Brain pericyte (primary cell): ENCODE measurements around the gene SLC6A7.

Source experiments
- DNase-seq: peaks from one replicate; pipeline ENCODE4 v3.0.0-alpha.2; 2012; ENCODE audit warnings: low read depth, low spot score

SLC6A7 gene

DNA sequence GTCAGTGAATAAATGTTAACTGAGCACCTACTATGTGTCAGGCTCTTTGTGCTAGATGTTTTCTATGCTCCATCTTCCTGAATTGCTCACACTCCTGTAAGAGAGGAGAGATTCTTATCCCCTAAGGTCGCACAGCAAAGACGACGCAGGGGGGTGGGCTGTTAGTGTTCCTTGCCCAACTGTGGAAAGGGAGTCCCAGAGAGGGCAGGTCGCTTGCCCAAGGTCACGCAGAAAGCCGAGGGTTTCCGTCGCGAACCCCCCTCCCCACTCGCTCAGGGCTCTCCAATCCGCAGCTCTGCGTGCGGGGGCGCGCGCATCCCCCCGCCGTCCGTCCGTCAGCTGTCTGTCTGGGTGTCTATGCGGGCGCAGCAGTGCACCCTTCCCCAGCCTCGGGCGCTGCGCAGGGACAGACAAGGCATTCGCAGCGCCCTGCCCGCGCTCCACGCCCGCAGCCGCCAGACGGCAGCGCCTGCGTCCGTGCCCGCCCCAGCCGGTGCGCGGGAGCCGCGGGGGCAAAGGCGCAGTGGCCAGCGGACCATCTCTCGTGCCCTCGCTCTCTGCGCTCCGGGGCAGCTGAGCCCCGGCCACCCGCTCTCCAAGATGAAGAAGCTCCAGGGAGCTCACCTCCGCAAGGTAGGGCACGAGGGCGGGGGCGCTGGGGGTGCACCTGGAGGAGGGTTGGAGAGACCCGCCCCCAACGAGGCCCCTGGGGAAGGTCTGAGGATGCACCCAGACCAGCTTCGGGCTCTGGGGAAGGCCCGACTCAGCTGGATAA lies at the start of gene SLC6A7:
TSS of gene SLC6A7 (plus strand) at position 335 of the 775 bp plus-strand sequence. CDS start at position 601, 266 bp downstream.
- DNase-seq, result no peak

DNA sequence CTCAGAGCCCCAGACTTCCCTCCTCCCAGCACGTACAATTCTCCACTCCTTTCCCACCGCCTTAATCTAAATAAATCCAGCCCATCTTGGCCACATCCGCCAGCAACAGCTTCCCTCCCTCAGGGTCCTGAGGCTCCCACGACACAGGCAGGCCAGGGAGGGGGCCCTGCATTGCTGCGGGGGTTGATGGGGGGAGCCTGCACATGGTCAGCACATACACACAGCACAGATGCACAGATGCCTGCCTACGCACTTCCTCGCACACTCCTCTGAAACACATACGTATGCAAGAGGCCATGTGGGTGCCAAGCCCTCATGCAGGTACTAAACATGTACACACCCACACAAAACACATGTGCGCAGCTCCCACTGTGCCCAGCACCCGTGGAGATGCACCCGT lies 49.0 kb upstream of the SLC6A7 start:
- DNase-seq, result peak; percentile 90

DNA sequence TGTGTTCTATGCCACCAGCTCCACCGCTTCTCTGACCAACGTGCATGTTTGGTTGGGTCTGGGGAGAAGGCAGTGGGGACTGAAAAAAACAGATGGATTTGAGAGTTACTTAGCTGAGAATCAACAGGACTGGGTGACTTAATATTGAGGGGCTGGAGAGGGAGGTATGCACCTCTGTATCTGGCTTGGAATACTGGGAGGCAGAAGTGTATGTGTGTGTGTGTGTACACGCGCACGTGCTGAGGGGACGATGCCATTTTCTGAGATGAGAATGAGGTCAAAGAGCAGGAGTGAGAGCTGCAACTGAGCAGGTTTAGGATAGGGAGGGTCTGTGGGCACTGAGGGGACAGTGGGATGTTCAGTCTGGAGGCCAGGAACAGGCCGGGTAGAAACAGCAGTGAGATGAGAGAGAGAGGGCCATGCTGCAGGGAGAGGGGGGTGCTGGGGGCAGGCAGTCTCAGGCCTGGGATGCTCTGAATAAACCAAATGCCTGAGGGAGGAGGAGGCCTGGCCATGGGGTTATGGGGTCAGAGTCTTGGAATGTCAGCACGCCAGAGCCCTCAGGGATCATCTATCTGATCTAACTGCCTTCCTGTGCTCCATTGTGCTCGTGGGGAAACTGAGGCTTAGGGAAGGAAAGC lies 48.2 kb upstream of the SLC6A7 start:
- DNase-seq, result no peak

DNA sequence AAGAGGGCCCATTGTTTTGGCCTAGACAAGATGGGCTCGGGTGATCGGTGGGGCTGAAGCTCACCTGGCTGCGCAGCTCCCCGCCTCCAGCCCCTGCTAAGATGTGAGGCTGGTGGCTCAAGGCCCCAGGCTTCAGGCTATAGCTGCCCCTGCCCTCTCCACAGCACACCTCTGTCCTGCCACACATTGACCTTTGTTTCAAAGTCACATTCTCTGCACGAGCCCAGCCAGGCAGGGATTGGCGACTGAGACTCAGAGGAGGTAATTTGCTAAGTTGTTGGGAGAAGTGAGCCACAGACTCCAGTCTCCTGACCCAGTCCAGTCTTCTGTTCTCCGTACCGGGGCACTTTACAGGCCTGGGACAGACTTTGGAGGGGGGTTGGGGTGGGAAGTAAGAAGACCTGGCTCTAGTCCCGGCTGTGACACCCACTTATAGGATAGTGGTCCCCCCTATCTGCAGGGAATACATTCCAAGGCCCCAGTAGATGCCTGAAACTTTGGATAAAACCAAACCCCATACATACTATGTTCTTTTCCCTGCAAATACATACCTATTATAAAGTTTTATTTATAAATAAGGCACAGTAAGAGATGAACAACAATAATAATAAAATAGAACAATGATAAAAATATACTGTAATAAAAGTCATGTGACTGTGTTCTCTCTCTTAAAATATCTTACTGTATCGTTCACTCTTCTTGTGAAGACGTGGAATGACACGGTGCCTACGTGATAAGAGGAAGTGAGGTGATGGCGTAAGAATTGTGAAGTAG lies 47.5 kb upstream of the SLC6A7 start:
- DNase-seq, result no peak

DNA sequence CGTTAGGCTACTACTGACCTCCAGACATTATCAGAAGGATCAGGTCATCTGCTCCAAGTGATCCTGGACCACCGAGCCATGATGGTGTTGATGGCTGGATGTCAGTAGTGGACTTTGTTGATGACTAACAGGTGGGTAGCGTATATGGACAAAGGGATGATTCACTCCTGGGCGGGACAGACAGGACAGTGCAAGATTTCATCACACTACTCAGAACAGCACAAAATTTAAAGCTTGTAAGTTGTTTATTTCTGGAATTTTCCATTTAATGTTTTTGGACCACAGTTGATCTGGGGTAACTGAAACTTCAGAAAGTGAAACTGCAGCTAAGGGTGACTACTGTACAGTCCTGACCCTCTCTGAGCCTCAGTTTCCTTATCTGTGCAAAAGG lies 46.9 kb upstream of the SLC6A7 start:
- DNase-seq, result no peak

DNA sequence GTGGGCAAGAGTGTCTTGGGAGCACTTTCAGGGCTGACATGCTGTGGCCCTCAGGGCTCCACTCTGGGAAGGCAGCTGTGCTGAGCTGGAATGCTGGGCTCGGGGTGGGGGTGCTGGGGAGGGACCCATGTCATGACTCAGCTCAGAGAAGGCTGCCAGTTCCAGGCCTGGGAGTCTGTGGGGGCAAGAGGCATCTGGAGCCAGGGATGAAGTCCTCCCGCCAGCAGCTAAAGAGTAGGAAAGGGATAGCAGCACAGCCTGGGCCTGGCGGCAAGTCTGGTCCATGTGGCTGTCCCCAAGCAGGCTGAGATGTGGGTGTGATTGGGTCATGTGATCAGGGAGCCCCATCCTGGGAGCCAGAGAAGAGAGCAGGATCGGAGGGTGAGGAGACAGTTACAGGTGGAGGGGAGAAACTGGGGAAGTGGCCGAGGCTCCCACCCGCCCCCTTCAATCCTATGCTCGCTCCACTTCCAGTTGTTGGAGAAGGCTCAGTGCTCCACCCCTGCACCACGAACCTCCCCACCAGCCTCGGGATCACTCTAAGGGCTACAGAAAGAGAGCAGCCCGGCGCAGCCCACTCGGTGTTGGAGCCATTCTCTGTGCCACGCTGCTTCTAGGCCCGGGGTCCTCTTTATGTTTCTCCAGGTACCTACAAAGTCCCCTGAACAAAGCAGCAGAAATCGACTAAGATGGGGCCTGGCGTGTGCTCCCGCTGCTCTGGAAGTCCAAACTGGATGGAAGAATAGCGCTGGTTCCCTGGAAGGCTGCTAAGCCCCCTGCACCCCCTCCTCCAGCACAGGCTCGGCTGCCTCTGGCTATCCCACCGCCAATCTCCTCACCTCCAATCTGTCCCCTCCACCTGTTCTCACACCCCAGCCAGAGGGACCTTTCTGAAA lies 46.3 kb upstream of the SLC6A7 start:
- DNase-seq, result peak; percentile 65

DNA sequence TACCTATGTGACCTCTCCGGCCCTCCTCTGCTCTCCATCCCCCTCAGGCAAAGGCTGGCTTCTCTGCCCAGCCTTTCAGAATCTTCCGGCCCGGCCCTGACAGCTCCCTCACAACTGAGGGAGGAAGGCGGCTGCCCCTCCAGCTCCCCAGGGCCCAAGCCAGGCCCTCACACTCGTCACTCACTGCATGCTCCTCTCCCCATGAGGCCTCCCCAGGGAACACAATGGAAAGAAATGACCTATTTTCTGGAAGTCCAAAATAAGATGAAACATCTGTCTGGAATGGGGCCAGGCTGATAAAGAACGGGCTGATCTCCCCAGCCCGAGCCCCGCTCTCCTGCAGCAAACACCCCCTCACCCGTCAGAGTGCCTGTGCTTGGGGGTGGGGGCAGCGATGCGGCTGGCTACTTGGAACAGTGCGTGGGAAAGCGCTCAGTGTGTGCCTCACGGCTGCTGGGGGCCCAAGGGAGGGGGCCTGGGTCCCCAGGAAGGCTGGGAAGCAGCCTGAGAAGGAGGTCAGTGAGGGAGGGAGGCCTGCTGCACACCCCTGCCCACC lies 45.5 kb upstream of the SLC6A7 start:
- DNase-seq, result peak; percentile 91

DNA sequence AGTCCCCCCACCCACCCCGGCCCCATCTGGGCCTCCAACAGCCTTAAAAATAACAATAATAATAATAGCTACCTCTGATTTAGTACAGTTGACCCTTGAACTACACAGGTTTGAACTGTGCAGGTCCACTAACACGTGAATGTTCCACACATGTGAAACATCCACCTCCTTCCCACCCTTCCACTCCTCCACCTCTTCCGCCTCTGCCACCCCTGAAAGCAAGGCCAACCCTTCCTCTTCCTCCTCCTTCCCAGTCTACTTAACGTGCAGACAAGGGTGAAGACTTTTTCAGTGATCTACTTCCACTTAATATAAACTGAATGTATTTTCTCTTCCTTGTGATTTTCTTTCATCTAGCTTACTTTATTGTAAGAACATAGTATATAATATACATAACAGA lies 45.0 kb upstream of the SLC6A7 start:
- peak; percentile 65 for DNase-seq

DNA sequence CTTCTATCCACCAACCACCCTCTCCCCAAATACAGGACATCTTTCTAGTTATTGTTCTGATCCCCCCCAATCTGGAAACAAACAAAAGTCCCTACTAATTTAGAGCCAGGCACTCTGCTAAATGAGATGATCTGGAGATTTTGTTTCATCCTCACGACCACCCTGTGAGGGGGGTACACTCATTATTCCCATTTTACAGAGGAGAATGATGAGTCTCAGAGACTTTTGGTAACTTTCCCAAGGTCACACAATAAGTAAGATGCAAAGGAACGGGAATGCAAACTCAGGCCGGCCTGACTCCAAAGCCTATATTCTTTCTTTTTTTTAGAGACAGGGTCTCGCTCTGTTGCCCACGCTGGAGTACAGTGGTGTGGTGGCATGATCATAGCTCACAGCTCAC lies 43.6 kb upstream of the SLC6A7 start:
- DNase-seq, result no peak

DNA sequence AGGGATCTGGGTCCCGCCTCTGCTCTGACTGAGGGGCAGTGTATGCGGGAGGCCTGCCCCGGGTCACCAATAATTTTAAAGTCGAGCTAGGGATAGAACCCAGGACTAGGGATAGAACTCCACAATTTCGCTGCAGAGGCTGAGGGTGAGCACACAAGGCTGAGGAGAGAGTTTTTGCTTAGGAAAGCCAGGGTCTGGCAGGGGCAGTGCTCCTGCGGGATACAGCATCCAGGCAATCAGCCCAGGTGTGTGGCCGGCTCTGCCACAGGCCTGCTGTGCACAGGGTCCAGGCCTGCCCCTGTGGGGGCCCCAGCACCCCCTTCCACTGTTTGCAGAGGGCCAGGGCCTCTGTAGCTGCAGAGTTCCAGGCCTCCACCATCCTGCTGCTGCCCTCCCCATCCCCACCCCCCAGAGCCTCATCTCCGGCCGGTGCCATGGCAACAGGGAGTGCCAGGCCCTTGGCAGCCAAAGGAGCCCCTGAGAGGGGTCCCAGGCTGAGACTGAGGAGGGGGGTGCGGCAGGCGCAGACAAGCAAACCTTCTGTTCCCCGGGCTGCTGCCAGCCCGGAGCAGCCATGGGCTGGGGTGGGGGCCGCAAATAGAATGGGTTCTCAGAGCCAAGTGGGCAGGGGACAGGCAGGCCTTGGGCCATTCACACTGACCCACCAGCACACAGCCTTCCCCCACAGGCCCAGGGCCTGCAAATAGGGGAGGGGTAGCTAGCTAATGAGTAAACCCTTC lies 42.8 kb upstream of the SLC6A7 start:
- DNase-seq, result no peak

DNA sequence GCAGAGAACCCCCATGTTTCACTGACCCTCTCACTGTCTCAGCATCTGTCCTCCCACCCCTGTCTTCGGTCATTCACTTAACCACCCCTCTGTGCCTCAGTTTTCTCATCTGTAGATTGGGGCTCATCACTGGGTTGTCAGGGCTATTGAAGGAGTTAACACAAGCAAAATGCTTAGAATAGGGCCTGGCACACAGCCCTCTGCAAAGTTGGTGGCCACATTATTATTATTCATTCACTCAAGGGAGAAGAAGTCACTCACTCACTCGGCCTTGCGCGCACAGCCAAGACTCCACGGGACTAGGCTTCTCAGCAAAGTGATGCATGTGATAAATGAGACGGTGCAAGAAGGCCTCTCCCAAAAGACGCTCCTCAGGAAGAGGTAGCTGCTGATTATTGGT lies 42.2 kb upstream of the SLC6A7 start:
- no peak for DNase-seq

DNA sequence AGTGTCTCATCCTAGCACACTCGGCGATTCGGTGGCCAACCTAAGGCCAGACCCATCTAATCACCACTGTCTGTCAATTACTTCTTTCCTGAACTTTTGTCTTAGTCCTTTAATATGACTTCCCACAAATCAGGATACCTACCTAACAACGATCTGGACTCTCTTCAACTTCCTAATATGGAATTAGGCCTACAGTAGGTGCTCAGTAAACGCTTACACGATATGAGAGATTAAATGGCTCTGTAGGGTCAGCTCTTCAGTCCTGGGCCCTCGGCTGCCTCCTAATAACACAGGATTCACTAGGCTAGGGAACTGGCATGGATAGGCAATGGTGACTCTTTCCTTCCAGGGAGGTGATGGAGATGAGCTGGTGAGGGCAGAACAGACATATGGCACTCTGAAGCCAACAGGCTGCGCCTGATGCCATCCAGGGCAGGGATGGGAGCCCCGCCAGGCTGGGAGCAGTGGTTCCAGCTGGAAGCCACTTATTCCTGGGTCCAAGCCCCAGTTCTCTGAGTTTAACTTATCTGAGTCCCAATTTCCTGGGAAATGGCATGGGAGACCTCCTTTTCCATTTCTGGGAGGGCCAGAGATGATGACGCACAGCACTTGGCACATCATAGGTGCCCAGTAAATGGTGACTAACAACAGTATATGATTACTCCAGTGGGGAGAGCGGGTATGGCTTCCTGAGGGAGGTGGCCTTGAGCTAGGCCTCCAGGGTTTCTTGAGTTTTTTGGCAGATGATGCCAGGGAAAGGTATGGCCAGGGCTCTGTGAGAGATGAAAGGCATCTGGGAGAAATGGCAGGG lies 41.5 kb upstream of the SLC6A7 start:
- DNase-seq, result no peak

DNA sequence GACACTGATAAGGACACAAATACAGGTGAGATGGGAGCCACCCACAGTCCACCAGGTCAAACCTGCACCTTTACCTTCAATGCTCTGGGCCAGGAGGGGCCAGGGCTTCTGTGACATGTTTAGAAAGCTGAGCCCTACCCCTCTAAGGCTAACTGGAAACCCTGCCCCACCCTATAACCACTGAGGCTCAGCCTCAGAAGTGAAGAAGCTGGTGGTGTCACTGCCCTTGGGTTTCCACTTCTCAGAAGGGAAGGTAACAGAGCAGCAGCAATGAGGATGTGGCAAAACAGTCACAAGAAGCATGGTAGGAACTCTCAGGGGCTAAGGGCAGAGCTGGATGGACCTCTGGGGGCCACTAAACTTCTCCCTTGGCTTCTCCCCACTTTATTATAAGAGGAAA lies 40.2 kb upstream of the SLC6A7 start:
- DNase-seq, result no peak

DNA sequence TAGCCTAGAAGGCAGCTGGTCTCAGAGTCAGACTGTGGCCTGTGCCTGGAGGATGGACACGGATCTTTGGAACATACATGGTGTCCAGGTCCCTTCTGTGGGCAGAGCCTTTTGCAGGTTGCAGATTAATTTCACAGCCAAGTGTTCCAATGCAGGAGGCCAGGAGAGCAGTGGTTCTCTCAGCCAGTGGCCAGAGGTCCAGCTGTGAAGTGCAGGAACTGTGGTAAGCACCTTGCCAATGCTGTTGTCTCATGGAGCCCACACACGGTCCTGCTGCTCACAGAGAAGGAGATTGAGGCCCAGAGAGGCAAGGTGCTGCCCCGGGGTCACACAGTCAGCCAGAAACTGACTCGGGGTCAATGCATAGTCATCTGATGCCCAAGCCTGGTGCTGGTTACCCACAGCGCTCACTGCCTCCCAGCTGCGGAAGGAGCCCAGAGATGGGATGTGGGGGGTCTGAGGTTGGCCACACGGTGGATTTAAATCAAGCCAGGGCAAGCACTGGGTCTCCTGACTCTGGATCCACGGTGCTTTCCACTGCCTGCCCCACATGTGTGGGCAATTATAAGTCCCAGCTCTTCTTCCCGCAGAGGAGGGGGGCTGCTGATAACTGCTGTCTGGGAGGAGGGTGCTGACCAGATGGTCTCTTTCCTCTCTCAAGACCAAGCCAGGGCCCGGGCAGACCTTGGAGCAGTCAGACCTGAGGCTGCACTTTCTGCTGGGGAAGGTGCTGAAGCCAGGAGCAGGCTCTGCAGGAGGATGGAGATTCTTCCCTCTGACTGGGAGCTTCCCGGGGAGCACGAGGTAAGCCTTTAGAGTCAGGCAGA lies 37.0 kb upstream of the SLC6A7 start:
- no peak for DNase-seq

DNA sequence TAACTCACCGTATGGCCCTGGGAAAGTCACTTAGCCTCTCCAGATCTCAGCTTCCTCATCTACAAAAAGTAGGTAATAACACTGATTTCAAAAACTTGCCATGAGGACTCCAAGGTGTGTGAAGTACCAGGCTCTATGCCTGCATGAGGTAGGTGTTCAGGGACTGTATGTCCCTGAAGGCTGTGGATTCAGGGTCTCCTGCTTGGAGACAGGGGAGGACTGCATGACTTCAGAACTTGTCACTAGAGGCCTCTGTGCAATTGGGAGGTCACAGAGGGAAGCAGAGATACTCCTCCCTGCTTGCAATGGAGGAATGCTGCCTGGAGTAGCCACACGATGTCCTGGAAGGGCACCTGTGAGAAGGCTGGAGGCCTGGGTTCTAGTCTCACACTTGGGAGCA lies 36.4 kb upstream of the SLC6A7 start:
- DNase-seq, result no peak

DNA sequence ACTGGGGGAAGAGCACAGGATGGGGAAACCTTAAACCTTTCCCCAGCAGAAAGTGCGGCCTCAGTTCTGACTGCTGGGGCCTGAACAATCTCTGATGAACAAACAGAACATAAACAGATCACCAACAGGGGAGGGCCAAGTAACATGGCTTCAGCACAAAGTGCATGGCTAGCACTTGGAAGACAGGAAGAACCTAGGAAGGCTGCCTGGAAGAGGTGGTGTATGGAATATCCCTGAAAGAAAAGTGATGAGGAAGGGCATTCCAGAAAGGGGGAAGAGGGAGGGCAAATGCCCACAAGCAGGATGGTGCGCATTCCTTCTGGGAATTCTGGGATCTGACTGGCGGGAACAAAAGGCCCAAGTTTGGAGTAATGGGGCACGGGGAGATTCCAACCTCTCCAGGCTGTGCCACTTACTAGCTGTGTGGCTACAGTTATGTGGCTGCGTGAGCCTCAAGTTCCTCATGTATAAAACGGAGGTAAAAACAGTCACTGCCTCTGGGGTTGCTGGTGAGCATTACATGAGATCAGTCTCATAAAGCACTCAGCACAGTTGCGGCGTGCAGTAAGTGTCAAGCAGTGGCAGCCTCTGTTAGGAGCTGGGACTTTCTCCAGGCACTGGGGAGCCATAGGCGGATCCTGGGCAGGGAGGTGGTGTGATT lies 35.8 kb upstream of the SLC6A7 start:
- no peak for DNase-seq

DNA sequence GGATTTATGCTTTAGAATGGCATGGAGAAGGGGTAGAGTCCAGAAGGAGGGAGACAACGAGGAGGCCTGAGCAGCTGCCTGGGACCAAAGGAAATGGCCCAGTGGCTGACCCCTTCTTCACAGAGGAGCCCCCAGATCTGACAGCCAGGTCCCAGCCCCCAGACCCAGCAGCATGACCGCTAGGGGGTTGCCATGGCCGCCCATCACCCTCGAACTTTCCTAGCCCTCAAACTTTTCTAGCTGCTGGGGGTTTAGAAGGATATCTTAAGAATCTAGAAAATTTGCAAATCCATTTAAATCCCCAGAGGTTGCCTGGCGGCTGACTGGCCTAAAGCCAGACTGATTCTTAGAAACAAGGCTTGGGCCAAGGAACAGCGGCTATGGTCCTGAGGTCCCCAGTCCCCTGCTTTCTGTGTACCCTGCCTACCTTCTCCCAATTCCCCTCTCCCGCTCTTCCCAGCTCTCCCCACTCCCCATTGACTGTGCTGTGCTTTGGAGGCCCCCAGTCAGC lies 35.2 kb upstream of the SLC6A7 start:
- DNase-seq, result no peak
